Measurements from ENCODE around the gene ZNF503.
A peak's percentile ranks its signal among the peaks of the same experiment; 100 is the strongest.

Gene ZNF503

DNA sequence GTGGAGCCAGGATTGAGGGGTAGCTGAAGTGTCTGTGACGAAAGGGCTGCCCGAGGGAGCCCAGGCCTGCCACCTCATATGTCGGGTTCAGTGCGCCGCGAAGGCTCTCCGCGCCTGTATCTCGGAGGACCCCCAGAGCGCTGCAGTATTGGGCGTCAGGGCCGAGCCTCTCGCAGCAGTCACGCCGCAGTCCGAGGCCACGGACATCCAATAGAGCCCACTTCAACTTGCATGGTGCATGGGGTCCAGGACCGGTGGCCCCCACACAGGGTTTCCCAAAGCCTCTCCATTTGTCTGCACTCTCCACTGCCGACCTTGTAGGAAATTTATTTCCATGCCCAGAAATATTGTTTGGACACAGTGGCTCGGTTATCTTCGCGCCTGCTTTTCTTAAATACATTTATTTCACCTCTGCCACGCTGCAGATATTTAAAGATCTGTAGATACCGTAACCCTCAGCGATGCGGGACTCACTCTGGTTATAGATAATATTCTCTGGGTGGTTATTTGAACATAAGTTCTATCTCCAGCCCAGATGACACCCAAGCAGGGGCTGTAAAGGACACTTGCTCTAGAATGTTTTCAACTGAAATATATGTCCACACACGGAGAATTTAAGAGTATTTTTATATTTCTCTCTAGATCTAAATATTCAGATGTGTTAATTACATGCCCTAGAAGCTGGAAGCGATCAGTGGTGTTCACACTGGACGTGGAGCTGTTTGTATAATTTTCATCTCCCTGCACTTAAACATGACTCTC lies 5.1 kb upstream of the ZNF503 start:
- DNase-seq: no peak

DNA sequence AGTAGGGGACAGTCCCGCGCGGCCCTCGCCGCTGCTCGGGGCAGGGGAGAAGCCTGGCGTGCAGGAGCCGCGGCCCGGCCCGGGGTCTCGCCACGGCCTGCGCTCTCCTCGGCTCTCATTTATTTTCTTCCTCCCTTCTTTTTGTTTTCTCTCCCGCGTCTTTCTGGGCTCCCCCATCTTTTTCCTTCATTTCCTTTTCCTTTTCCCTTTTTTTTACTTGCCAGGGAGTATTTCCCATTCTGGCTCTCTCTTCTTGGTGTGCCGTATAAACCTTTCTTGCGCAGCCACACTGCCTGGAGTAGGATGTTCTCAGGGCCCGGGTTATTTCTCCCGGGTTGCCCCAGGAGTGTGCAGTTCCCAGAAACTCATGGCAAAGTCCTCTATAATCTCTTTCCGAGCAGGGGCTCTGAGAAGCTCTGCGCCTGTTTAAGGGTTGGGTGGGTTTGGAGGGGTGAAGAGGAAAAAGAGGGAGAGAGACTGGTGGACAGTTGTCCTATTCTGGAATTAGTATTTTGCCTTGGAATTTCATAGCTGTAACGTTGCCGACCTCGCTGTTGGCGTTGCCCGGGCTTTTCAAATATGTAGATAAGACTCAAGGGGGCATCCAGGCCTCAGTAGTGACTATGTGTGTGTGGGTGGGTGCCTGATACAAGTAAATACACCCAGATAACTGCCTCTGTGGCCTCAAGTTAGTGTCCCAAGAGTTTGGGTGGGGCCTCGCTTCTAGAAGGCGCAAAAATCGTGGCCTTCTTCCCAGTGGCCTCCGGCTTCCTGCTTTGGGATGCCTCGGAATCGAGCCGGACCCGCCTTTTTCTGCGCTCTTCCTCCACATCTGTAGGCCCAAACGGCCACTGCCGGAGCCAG lies 4.3 kb upstream of the ZNF503 start:
- DNase-seq: no peak

DNA sequence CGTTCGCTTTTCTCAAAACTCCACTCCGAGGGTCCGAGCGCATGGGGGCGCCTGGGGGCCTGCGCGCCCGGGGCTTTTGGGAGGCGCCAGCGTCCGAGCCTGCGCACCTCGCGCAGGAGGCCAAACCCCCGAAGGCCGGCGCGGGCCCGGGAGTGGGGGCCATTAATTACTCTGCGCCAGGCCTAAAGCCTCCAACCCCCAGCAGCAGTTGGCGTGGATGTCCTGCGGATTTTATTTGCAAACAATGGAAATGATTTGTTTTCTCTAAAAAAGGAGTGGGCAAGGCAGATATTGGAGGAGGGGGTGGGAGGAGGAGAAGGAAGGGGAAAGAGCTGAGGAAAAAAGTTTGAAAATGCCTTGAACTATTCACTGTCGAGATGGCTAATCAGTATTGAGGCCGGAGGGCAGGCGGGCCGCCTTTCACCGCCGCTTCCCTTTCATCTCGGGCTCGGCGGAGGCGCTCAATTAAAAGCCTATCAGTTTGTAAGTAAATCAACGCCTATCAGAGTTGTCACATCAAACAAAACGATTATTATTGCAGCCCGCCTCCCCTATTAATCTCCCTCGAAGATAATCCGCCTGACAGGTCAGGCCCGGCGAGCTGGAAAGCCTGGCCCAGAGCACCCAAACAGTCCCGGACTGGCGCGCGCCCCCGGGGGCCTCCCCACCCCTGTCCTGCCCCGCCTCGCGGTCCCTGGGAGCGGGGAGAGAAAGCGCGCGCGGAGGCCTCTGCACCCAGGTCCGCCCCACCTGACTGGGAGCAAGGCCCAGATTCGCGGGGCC lies 3.4 kb upstream of the ZNF503 start:
- DNase-seq: no peak

DNA sequence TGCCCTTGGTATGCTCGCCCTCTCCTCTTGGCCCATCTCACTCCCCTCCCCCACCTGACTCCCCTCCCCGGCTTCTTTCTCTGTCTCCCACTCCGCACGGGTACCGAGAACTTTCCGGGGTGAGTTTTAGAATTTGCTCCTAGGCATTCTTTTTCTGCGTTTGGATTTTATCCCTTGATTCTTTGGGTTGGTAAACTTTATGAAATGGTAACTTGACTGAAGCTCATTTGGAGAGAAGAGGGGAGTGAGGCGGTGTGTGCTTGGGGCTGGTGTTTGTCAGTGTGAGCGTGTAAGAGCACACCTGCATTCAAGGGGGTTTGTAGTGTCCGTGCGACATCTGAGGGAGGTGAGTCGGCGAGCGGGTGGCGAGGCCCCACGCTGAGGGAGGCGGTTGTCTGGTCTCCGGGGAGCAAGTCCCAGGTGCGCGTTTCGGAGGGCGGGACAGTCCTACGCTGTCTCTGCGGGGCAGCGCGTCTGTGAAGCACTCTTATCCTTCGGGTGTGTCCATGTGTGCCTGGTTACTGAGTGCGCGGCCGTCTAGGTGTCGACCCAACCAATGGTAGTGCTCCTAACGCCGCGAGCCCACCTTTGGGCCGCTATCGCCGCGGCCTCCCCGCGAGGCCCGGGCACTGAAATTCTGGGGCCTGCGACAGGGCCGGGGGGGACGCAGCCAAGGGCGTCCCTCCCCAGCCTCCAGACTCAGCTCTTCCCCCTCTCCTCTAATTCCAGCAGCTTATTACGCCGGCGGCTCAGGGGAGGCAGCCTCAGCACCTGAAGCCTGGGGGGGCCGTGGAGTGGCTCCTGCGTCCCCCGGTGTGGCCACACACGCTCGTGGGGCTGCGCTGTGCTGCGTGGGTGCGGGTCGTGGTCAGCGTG lies 2.6 kb upstream of the ZNF503 start:
- no peak for DNase-seq

DNA sequence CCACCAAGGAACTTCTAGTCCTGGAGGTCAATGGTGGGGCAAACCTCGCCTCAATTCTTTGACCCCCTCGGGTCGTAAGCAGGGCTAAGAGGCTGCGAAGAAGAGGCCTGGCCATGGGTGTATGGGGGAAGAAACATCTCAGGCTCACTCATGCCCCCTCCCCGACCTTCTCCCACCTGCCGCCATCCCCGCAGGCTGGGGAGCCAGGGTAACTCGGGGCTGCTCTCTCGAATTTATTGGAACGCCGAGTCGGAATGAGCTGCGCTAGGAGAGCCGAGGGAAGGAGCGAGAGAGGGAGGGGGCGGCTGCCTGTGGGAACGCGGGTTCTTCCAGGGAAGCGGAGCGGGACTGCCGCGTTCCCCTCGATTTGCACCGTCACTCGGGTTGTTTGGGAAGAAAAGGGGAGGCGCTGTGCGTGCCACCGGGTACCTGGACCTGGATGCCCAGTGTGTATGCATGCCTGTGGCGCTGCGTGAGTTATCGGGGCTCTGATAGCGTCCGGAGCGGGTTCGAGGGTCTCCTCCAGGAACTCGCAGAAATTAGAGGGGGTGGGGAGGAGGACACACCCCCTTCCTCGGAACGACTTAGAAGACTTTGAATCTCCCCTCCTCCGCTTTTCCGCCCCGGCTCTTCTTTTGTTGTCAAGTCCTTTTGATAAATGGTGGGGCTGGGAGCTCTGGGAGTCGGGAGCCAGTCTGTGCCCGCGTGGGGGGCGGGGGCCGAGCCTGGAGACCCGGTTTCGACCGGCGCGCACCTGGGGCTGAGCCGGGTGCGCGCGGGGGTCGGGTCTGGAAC lies 1.8 kb upstream of the ZNF503 start:
- DNase-seq: no peak

DNA sequence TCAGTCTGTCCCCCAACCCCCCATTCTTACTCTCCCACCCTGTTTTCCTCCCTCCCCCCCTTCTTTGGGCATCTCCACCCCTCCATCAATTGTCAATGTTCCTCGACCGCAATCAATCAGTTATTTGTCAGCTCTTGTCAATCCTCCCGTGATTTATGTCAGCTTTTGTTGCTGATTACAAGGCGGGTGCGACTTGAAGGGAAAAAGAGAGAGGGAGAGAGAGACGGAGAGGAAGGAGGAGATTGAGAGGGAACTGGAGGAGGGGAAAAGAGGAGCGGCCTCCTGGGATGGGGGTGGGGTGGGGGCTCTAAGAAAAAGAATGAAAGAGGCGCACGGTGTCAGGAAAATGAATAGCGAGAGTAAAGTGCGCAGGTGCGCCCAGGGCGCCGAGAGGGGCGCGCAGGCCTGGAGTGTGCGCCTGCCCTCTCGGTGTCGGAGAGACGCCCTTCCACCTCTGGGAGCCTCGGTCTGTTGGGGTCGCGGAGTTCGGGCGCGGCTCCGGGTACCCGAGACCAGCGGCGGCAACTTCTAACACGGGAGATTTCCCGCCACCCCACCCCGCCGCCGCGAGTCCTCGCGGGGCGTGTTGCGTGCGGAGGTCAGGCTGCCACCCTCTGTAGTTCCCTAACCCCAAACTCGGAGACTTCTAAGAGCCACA lies 1.1 kb upstream of the ZNF503 start:
- peak; percentile 9 for DNase-seq

DNA sequence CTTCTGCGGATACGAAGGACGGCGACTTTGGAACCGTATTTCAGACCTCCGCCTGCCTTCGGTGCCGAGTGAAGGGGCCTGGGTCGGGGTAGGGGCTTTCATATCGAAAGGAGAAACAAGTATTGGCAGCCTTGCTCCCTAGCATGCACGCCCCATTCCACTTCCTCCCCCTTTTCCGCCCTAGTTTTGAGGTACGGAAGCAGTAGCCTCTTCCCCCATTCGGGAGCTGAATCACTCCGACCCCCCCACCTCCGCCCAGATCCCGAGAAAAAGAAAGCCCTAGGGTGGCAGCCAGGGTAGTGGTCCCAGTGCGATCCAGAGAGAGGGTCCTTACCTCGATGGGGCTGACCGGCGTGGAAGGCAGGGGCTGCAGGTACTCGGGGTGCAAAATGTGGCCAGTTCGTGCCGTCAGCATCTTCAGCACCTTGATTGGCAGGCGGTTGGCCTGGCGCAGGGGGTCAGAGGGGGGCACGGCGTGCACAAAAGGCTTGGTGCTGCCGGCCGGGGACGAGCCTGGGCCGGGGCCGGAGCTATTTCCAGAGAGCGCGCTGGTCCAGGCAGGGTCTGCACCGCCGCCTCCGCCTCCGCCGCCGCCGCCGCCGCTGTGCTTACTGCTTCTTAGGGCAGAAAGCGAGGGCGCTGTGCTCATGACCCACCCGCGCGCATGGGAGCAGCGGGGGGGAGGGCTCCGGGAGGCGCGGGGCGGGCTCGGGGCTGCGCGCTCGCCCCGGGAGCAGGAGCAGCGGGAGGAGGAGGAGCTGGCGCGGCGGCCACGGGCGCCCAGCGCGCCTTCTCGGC lies 594 bp downstream of the ZNF503 start:
- peak; percentile 55 for DNase-seq

DNA sequence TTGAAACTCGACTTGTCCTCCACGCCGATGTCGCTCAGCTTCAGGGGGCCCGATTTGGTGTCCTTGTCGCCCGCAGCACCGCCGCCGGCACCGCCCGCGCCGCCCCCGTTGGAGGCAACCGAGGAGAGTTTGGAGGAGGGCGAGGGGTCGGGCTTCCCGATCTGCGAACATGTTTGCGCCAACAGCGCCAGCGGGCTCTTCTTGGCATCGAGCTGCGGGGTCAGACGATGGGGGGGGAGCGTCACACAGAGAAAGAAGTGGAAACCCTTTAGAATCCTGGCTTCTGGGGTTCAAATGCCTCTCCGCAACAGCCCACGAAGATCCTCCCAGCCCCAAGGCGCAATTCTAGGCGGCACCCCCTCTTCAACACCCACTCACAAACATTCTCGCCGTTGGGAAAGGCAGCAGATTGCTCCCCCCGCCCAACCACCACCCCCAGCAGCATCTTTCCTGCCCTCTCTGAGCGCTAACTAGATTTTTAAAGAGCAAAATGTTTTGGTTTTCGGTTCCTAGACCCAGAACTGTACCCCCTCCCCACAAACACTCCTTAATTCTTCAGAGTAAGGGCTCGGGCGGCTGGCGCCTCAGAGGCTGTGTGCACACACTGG lies 1.3 kb downstream of the ZNF503 start:
- peak; percentile 31 for DNase-seq

DNA sequence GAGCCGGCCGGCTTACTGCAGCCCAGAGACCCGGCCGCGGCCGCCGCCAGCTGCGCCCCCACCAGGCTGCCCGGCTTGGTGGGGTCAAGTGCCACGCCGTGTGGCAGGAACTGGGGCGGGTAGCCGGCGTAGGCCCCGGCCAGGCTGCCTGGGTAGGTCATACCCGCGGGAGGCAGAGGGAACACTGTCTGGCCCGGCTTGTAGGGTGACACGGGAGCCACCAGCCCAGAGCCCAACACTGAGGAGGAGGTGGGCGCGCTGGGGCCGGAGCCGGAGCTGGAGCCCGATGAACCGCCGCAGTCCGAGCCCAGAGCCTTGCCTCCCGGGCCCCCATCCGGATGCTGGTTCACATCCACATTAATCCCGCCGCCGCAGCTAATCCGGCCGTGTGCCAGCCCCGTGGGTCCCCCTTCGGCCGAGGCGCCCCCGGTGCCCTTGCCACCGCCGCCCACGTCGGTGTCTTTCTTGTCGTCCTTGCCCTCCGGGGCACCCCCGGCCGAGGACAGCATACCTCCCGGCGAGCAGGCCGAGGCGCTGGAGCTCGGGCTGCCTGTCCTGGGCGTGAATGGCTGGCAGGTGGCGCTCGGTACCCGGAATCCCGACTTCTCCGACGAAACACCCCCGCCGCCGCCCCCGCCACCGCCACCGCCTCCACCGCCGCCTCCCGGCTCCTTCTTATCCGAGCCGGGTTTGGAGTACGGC lies 2.0 kb downstream of the ZNF503 start:
- peak; percentile 78 for DNase-seq

DNA sequence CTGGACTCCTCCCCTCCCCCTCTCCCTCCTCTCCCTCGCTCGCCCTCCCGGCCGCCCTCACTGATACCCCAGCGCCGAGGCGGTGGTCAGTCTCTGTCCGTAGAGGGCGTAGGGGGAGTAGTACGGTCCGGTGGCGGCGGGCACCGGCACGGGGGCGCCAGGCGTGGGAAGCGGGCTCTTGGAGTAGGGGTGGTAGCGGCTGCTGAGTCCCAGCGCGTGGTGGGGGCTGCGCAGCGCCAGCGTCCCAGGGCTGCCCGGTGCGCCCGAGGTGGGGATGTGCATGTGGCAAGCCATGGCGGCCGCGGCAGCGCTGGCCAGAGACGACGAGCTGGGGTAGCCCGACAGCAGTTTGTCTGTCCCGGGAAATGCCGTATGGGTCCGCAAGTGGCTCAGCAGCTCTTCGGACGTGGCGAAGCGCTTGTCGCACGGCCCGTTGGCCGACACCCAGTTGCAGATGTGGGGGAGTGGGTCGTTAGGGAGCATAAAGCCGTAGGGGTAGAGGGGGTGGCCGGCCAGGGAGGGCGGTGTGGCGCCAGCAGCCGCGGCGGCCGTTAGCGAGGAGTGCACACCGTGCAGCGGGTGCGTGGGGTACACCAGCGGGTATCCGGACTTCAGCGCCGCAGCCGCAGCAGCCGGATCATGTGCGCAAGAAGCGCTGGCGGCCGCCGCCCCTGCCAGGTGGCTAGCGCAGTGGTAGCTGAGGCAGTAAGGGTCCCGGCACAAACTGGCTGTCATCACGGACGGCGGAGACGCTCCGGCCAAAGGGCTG lies 2.7 kb downstream of the ZNF503 start:
- peak; percentile 41 for DNase-seq

DNA sequence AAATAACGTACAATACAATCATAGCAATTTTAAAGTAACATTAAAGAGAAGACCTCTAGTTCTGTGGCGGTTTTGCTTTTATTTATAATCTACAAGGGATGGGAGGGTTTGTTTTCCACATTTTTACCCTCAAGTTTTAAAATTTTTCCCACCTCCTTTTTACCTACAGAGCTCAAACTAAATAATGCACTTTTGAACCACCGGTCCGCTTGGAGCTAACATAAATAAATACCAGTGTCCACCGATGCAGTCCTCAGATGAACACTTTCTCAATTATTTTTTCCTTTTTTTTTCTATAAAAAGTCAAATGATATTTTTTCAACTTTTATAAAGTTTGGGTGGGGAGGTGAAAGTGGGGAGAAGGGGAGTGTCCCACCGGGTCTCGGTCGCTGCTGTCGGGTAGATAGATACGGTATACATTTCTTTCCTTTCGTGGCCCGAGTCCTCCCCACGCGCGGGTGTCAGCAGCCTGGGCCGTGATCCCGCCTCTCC lies 3.3 kb downstream of the ZNF503 start:
- no peak for DNase-seq

DNA sequence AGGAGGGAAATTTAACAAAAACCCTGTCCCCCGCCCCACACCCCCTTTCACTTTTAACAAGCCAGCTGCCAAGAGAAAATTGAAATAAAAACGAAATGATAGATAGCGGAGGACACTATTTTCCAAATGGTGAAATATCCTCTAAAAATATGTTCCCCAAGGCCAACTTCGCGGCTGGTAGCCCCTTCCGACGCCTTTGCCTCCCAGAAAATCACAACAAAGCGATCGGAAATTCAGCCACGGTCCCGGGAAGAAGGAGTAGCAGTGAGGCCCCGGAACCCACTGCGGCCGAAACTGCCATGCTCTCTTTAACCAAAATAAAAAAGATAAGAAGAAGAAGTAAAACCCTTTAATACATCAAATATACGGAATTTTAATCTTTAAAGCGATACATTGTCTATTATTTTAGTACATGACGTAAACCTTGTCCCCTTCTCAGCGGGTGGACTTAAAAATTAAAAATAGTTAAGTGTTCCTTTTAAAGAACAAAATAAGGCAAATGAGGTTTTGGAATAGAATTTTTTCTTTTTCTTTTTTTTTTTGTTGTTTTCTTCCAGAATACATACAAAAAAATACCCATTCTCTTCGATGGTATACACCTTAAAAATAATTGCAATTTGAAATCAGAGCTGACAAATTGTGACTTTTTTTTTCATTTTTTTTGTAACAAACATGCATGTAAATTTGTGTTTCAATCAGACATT lies 3.9 kb downstream of the ZNF503 start:
- DNase-seq: peak; percentile 14

DNA sequence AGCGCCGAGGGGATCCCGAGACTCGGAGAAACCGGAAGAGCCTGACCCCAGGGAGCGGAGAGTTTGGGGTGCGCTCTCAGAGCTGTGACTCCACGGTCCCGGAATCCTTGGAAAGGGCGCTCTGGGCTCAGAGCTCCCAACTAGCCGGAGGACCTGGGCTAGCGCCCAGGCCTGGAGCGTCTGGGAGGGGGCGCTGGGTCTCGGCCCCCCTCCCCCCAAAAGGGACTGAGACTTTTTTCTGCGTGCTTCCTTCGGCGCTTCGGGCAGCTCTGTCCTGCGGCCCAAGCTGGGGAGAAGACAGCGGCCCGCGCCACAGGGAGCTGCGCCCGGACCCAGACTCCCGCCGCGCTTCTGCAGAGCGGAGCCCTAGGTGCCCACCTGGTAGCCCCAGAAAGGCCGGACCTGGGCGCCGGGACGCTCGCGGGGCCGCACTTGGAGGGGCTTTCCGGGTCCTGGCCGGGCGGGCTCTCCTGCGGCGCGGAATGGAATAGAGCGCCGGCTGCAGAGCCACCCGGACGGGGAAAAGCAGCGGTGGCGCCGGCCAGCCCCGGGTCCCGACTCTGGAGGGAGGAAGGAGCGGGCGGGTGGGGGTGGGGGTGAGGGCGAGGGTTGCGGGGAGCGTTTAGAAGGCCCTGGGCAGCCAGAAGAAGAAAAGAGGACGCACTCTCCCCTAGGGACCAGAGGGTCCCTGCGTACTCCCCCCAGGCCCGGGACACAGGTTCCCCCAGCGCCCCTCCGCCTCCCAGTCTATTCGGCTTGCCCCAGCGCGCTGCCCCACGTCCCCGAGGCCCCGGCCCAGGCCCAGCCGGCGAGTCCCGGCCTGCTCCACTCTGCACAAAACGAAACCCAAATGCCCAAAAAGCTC lies 4.7 kb downstream of the ZNF503 start:
- peak; percentile 47 for DNase-seq

DNA sequence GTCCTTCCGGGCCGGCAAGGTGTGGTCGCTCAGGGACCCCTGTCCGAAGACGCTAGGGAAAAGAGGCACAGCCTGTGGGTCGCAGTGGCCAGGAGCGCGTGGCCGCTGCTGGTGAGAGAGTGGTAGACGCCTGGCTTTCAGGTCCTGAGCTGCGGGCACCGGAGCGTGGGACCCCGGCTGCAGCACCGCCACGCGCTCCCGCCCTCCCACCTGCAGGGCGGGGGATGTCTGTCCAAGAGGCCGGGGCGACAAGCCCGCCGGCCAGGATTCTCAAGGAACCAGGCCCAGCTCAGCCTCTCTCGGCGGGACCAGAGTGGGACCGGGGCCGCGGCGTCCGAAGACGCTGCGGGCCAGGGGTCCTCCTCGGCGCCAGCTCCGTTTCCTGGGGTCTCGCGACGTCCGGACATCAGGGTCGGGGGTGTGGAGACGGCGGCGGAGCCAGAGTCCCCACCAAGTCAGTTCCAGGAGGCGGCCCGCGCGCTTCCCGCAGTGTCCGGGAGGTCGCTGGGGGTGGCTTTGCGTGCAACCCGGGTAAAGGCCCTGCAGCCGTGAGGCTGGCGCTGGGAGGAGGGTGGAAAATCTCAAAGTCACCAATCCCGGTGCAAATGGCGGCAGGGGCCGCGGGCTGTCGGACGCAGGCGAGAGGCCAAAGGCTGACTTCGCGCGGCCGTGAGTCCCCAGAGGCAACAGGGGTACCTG lies 5.5 kb downstream of the ZNF503 start:
- peak; percentile 10 for DNase-seq

DNA sequence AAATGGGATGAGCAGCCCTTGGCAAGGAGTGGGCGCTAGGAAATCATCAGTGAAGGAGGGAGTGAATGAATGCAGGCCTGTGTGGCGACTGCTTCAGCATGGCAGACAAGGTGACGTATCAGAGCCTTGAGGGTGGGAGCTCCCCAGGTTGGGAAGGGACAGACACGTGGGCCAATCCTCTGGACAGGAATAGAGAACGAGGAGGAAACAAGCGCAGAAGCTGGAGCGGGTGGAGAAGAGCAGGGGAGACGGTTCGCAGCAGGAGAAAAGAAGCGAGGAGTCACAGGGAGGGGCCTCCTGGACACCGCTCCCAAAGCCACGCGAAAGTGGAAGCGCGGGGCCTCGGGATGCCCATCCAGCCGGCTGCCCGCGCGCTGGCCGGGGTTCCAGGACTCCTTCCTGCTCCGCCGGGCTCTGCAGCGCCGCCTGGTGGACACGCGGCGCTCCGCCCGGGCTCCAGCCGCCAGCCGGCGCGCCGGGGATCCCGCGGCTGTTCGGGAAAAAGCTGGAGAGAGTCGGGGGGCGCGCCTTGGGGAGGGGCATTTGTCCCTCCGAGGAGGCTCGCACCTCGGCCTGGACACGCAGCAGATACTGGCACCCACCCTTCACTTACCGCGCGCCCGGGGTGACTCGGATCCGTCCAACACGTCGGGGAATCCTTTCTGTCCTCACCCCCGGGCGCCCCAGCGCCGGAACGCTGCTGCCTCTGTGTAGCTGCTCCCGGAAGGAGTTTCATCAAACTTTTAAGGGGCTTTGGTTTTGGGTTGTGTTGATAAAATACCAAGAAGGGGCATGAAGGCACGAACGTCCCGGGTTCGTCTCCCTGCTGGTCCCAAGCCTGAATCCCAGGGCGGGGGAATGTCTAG lies 6.3 kb downstream of the ZNF503 start:
- peak; percentile 42 for DNase-seq

Data from HCEC 1CT (cell line).